Cardiac muscle cell (in vitro differentiated cells and primary cell): Measurements from ENCODE around the gene RELCH. TPM values are rescaled to one million over a fixed set of nuclear protein-coding genes. Genes with fewer than 3 reads are reported as not detected.

Experiments used
- DNase-seq, 2 donors: peaks; one replicate each; pipeline versions ENCODE4 v3.0.0 to v3.0.0-alpha.2; 2010 to 2017; ENCODE audit warnings: low read depth in 1 of 2, low spot score in 1 of 2
- H3K27ac ChIP-seq: fragments of 200-600 bp; sonication (generic); 2 replicates; pipeline ENCODE4 v1.5.1; 2016
- H3K27me3 ChIP-seq: fragments of 200-600 bp; sonication (generic); 2 replicates; pipeline ENCODE4 v1.6.0; 2016; ENCODE audit warnings: control low read depth
- H3K36me3 ChIP-seq: fragments of 200-600 bp; sonication (generic); 2 replicates; pipeline ENCODE4 v1.5.1; 2016; ENCODE audit warnings: control low read depth
- H3K4me1 ChIP-seq: fragments of 200-600 bp; sonication (generic); 2 replicates; pipeline ENCODE4 v1.8.1; 2017; ENCODE audit warnings: low read depth, mild to moderate bottlenecking, mixed run types
- H3K4me3 ChIP-seq: fragments of 200-600 bp; sonication (generic); 2 replicates; pipeline ENCODE4 v1.5.1; 2016; ENCODE audit warnings: mild to moderate bottlenecking
- H3K9me3 ChIP-seq: fragments of 200-600 bp; sonication (generic); 2 replicates; pipeline ENCODE4 v1.5.1; 2017; ENCODE audit warnings: low read depth, mild to moderate bottlenecking, control low read depth
- polyA plus RNA-seq: library from polyadenylated mRNA; unstranded; fragments of >200 nt; fragmentation: Nextera tagmentation; extraction: Ambion mirVana; gene quantifications from 2 replicates; pipeline ENCODE4 v1.2.1, GENCODE V29; 2016
- total RNA-seq: library from RNA; depleted of rRNA; stranded (reverse); fragments of >200 nt; gene quantifications from 2 replicates; pipeline ENCODE4 v1.2.3, GENCODE V29; 2016
- TF ChIP-seq, protein P1 (sequence below): IDR thresholded peaks from 2 replicates; pipeline ENCODE4 v1.5.1; 2012; ENCODE audit warnings: low read depth, mild to moderate bottlenecking, low read length

Gene RELCH
- total and polyA plus RNA-seq, 2 experiments from 2014 or later: 11.7 to 26.9 TPM

DNA sequence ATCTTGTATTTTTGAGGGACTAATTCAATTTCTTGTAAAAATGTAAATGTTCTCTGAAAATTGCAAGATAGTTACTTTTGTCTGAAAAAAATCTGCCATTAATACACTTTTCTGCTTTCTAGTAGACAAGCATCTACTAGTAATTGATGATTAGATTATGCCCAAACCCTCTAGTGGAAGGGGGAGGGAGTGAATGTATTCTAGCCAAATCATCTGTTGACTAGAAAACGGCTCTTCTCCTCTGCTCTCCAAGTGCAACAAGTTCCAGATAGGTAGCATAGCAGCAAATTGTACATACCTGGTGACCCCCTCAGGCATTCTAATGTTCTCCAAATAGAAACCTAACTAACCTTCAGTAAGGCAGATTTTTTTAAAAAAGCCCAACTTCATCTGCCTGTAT, 58.6 kb downstream of the RELCH start:
- no peak overlapping the region for H3K4me3 ChIP-seq
- H3K27me3 ChIP-seq: no peaks in the 10 kb centered on the region
- TF ChIP-seq, protein P1, sequence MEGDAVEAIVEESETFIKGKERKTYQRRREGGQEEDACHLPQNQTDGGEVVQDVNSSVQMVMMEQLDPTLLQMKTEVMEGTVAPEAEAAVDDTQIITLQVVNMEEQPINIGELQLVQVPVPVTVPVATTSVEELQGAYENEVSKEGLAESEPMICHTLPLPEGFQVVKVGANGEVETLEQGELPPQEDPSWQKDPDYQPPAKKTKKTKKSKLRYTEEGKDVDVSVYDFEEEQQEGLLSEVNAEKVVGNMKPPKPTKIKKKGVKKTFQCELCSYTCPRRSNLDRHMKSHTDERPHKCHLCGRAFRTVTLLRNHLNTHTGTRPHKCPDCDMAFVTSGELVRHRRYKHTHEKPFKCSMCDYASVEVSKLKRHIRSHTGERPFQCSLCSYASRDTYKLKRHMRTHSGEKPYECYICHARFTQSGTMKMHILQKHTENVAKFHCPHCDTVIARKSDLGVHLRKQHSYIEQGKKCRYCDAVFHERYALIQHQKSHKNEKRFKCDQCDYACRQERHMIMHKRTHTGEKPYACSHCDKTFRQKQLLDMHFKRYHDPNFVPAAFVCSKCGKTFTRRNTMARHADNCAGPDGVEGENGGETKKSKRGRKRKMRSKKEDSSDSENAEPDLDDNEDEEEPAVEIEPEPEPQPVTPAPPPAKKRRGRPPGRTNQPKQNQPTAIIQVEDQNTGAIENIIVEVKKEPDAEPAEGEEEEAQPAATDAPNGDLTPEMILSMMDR: no peak

DNA sequence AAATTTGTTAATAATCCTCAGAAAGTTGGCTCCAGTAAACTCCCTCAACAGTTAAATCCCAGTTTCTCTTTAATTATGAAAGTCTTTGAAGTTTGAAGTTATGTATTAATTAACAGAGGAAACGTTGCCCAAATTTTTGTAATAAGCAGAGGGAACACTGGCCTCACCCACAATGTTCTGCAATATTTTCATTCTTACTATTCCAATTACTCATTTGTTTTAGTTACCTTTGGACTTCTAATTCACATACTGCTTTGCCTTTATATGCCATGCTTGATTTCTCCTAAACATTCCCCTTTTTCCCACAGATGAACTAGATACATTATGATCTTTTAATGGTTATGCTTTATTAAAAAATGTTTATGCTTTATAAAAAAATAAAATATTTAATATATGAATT, 61.3 kb downstream of the RELCH start:
- Histone ChIP-seq H3K9me3 (no peaks in the 10 kb centered on the region), H3K27me3 (no peaks in the 10 kb centered on the region), H3K4me1 (no peaks in the 10 kb centered on the region), H3K36me3 (peaks cover 17% of the 10 kb centered on the region), H3K27ac (no peak overlapping the region), H3K4me3 (no peak overlapping the region)
- no peak for DNase-seq
- TF ChIP-seq, protein P1: no peak

More for the DNA sequence above, 58.6 kb downstream of the RELCH start:
- no peak for DNase-seq
- H3K9me3 ChIP-seq: no peaks in the 10 kb centered on the region
- no peak overlapping the region for H3K27ac ChIP-seq
- no peaks in the 10 kb centered on the region for H3K4me1 ChIP-seq
- peaks cover 19% of the 10 kb centered on the region for H3K36me3 ChIP-seq

DNA sequence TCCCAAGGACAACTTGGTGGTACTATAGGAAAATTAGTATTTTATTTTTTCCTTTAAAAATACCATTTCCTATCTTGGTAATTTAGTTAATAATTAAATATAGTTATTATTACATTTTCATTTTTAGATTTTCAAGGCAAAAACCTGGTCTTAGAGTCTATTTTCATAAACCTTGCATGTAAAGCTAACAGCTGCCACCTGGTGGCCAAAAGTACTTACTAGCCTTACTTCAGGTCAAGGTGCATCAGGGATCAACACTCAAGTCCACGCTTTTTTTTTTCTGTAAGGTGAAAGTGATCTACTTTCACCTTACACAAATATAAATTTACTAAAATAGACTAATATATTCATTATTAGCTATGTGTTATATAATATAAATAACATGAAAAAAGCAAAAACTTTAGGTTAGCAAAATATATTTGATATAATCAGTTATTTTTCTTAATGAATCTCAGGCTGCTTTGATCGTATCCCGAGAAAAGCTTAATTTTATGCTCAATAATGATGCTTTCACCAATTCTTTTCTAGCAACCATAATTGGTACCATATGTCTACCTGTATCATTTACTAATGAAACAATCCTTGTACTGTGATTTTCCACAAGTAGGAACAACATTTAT, 62.5 kb downstream of the RELCH start:
- peaks cover 4% of the 10 kb centered on the region for H3K36me3 ChIP-seq
- no peaks in the 10 kb centered on the region for H3K4me1 ChIP-seq
- H3K4me3 ChIP-seq: no peak overlapping the region
- H3K9me3 ChIP-seq: no peaks in the 10 kb centered on the region
- H3K27me3 ChIP-seq: no peaks in the 10 kb centered on the region
- H3K27ac ChIP-seq: no peak overlapping the region
- TF ChIP-seq, protein P1: peak; percentile 76
- DNase-seq: peak; percentile 80 to 88

DNA sequence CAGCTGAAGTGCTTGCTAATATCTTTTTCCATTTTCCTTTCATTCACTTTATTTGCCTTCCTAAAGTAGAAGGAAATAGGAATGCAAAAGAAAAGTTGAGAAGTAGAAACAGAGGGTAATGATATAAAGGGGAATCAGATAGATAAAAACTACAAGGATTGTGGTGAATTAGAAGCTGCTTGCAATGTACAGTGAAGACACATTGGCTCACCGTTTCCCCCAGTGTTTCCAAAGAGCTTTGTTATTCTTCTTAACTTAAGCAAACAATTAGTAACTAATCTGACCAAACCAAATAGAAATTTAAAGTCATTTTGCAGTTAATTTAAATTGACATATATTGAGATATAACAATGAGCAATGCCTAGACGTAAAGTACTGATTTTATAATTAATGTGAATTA, 63.4 kb downstream of the RELCH start:
- Histone ChIP-seq H3K27me3 (no peaks in the 10 kb centered on the region), H3K4me3 (no peak overlapping the region), H3K4me1 (no peaks in the 10 kb centered on the region), H3K9me3 (no peaks in the 10 kb centered on the region), H3K36me3 (no peaks in the 10 kb centered on the region), H3K27ac (no peak overlapping the region)
- TF ChIP-seq, protein P1: no peak
- DNase-seq: no peak

DNA sequence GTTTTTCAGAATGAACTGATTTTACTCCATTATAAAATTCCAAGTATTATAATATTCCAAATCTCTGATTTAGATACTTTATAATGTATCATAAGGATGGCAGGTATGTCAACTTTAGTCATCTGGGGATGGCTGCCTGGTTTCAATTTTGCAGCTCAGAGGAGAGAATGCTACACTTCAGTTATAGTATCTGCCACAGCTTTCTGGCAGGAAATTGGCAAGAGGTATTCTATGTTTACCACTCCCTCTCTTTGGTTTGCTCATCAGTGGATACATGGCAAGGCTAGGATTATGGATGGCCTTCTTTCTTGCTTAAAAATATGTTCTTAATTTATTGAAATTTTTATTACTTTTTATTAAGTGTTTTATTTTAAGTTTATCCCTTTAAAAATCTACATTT, 71.0 kb downstream of the RELCH start:
- H3K27ac ChIP-seq: no peak overlapping the region
- no peak for DNase-seq
- H3K4me3 ChIP-seq: no peak overlapping the region
- TF ChIP-seq, protein P1: no peak
- no peaks in the 10 kb centered on the region for H3K9me3 ChIP-seq
- H3K36me3 ChIP-seq: peaks cover 34% of the 10 kb centered on the region
- peaks cover 11% of the 10 kb centered on the region for H3K4me1 ChIP-seq
- H3K27me3 ChIP-seq: no peaks in the 10 kb centered on the region
